IPS-15b (cell line): ENCODE results near the gene HDAC8.

Experiments used
- H3K27me3 ChIP-seq: one replicate; pipeline ENCODE4 v1.6.1; 2013; ENCODE audit warnings: low read length; ENCODE audit not compliant: control insufficient read depth, insufficient read depth
- H3K36me3 ChIP-seq: one replicate; pipeline ENCODE4 v1.6.1; 2013; ENCODE audit warnings: low read length; ENCODE audit not compliant: control insufficient read depth, insufficient read depth
- H3K4me1 ChIP-seq: one replicate; pipeline ENCODE4 v1.6.1; 2013; ENCODE audit warnings: mild to moderate bottlenecking, low read length; ENCODE audit not compliant: control insufficient read depth, insufficient read depth
- H3K4me3 ChIP-seq: one replicate; pipeline ENCODE4 v1.5.1; 2013; ENCODE audit warnings: low read depth, low read length
- H3K9ac ChIP-seq: one replicate; pipeline ENCODE4 v1.6.1; 2013; ENCODE audit warnings: low read depth, mild to moderate bottlenecking, low read length
- H3K9me3 ChIP-seq: one replicate; pipeline ENCODE4 v1.6.1; 2013; ENCODE audit warnings: mild to moderate bottlenecking, low read length; ENCODE audit not compliant: control insufficient read depth, insufficient read depth

HDAC8 gene

GRCh38 chrX:72367516-72367915, 205.1 kb downstream of the HDAC8 start:
- Histone ChIP-seq H3K9me3 (no peaks in the 10 kb centered on the region), H3K27me3 (no peaks in the 10 kb centered on the region), H3K9ac (no peak overlapping the region), H3K4me3 (no peak overlapping the region), H3K4me1 (no peaks in the 10 kb centered on the region), H3K36me3 (no peaks in the 10 kb centered on the region)

GRCh38 chrX:72366701-72367454, 205.8 kb downstream of the HDAC8 start:
- H3K27me3 ChIP-seq = no peaks in the 10 kb centered on the region
- H3K9ac ChIP-seq = no peak overlapping the region
- H3K4me1 ChIP-seq = no peaks in the 10 kb centered on the region
- no peaks in the 10 kb centered on the region for H3K36me3 ChIP-seq
- H3K4me3 ChIP-seq = no peak overlapping the region
- no peaks in the 10 kb centered on the region for H3K9me3 ChIP-seq

DNA sequence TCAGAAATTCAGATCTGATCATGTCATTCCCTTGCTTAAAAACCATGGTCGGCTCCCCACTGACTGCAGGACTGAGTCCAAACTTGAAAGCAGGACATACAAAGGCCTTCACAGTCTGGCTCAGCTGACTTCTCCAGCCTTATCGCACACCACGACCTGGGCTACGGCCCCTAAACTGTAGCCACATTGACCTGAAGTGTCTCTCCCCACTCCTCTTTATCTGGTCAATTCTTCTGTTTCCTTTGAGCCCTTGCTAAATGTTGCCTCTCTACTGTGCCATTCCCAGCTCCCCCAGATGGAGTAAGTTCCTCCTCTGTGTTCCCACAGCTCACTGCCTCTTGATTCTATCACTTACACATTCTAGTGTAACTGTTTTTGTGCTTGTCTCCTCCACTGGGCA, 206.5 kb downstream of the HDAC8 start:
- no peaks in the 10 kb centered on the region for H3K4me1 ChIP-seq
- H3K4me3 ChIP-seq = no peak overlapping the region
- no peaks in the 10 kb centered on the region for H3K36me3 ChIP-seq
- H3K27me3 ChIP-seq = no peaks in the 10 kb centered on the region
- H3K9me3 ChIP-seq = no peaks in the 10 kb centered on the region
- no peak overlapping the region for H3K9ac ChIP-seq

GRCh38 chrX:72365126-72365525, 207.5 kb downstream of the HDAC8 start:
- Histone ChIP-seq H3K4me3 (no peak overlapping the region), H3K4me1 (no peaks in the 10 kb centered on the region), H3K9me3 (no peaks in the 10 kb centered on the region), H3K27me3 (no peaks in the 10 kb centered on the region), H3K9ac (no peak overlapping the region), H3K36me3 (no peaks in the 10 kb centered on the region)

DNA sequence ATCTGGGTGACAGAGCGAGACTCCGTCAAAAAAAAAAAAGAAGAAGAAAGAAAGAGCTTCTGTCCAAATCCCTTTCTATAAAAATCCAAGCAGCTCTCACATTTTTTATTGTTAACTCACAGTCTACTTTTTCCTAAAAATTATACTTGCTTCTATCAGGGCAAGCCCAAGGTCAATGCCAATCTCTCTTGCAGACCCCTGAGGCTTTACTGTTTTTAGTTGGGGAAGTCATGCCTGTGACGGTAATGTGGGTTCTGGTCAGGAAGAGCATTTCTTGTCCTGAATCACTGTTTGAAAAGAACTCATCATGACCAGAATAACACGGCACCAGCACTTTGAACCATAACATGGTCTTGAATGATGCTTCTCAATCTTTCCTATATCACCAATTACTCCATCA, 212.3 kb downstream of the HDAC8 start:
- H3K9me3 ChIP-seq = no peaks in the 10 kb centered on the region
- no peak overlapping the region for H3K4me3 ChIP-seq
- H3K9ac ChIP-seq = no peak overlapping the region
- H3K36me3 ChIP-seq = no peaks in the 10 kb centered on the region
- H3K27me3 ChIP-seq = no peaks in the 10 kb centered on the region
- no peaks in the 10 kb centered on the region for H3K4me1 ChIP-seq

DNA sequence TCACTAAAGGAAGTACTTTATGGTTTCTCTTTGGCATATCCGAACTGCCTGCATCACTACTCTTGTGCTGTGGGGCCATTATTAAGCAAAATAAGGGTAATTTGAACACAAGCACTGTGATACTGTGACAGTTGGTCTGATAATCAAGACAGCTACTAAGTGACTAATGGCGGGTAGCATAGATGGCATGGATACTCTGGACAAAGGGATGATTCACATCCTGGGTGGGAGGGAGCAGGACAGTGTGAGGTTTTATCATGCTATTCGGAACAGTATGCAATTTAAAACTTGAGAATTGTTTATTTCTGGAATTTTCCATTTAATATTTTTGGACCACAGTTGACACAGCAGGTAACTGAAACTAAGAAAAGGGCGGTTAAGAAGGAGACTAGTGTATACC, 214.3 kb downstream of the HDAC8 start:
- Histone ChIP-seq H3K4me3 (no peak overlapping the region), H3K9ac (no peak overlapping the region), H3K4me1 (no peaks in the 10 kb centered on the region), H3K27me3 (no peaks in the 10 kb centered on the region), H3K9me3 (no peaks in the 10 kb centered on the region), H3K36me3 (peaks cover 3% of the 10 kb centered on the region)

GRCh38 chrX:72352786-72353185, 219.9 kb downstream of the HDAC8 start:
- H3K4me1 ChIP-seq = no peaks in the 10 kb centered on the region
- H3K9ac ChIP-seq = no peak overlapping the region
- no peaks in the 10 kb centered on the region for H3K27me3 ChIP-seq
- no peak overlapping the region for H3K4me3 ChIP-seq
- peaks cover 3% of the 10 kb centered on the region for H3K36me3 ChIP-seq
- peaks cover 4% of the 10 kb centered on the region for H3K9me3 ChIP-seq

DNA sequence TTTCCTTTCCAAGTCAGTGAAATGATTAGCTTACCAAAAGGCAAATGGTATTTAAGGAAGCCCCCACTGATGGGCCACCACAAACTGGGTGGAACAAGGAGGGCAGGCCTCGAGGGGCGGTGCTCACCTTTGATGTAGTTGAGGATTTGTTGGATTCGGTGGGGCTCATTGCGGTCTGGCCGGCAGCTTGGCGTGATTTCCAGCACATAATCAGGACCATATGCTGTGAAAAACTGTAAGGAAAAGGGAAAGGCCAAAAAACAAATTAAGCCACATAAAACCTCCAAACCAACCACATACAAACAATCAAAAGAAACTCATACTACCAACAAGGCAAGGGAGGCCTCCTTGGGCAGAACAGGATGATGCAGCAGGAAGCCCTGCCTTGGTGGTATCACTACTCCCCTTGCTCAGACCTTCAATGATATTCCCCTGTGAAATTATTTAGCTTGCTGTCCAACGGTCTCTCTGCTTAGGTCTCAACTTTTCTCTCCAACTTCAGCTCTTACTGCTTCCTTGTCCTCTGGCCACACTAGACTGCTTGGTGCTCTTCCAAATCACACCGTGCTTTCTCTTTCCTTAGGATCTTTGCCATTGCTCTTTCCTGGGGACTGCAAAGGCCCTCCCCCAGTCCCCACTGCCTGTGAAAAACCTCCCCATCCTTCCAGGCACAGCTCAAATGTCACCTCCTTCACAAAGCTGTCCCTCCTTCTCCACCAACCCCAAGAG, 220.9 kb downstream of the HDAC8 start:
- Histone ChIP-seq H3K4me3 (no peak overlapping the region), H3K36me3 (peaks cover 3% of the 10 kb centered on the region), H3K9me3 (peaks cover 4% of the 10 kb centered on the region), H3K27me3 (no peaks in the 10 kb centered on the region), H3K4me1 (peaks cover 2% of the 10 kb centered on the region), H3K9ac (no peak overlapping the region)

GRCh38 chrX:72349190-72349589, 223.5 kb downstream of the HDAC8 start:
- Histone ChIP-seq H3K4me3 (no peak overlapping the region), H3K36me3 (peaks cover 3% of the 10 kb centered on the region)

GRCh38 chrX:72348247-72348979, 224.2 kb downstream of the HDAC8 start:
- no peak overlapping the region for H3K9ac ChIP-seq
- H3K4me3 ChIP-seq = no peak overlapping the region
- H3K27me3 ChIP-seq = no peaks in the 10 kb centered on the region
- H3K9me3 ChIP-seq = peaks cover 4% of the 10 kb centered on the region
- no peaks in the 10 kb centered on the region for H3K36me3 ChIP-seq
- H3K4me1 ChIP-seq = peaks cover 3% of the 10 kb centered on the region

More at GRCh38 chrX:72349190-72349589, 223.5 kb downstream of the HDAC8 start:
- Histone ChIP-seq H3K27me3 (no peaks in the 10 kb centered on the region), H3K9ac (no peak overlapping the region), H3K9me3 (peaks cover 4% of the 10 kb centered on the region), H3K4me1 (peaks cover 3% of the 10 kb centered on the region)

DNA sequence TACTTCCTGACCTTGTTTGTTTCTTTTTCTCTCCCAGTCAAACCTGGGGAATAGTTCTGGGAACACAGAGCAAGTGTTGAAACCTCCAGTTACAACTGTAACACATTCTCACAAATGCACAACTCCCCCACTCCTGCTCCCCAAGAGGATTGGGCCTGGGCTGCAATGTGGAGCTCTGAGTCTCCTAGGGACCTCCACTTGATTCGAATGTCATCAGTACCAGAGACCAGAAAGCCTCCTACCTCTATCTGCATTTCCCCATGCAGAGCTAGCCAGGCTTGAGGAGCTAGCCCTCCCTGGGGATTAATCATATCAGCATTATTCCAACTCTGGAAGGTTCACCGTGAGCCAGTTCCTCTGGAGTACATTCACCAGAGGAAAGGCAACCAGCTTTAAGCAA, 225.3 kb downstream of the HDAC8 start:
- Histone ChIP-seq H3K9ac (no peak overlapping the region), H3K27me3 (no peaks in the 10 kb centered on the region), H3K4me1 (peaks cover 3% of the 10 kb centered on the region), H3K36me3 (no peaks in the 10 kb centered on the region), H3K4me3 (no peak overlapping the region), H3K9me3 (peaks cover 4% of the 10 kb centered on the region)
